HEK293 (cell line): ENCODE results near the gene PTPN11.

ENCODE experiments used
- FEZF1 ChIP-seq: fragments of 450-650 bp; formaldehyde crosslinking; IDR thresholded peaks from 2 replicates; pipeline ENCODE4 v1.5.1; 2016; ENCODE audit warnings: missing biosample characterization, missing genetic modification characterization
- GLIS1 ChIP-seq: fragments of 450-650 bp; formaldehyde crosslinking; IDR thresholded peaks from 2 replicates; pipeline ENCODE4 v1.5.1; 2016; ENCODE audit warnings: missing biosample characterization, missing genetic modification characterization
- GLIS2 ChIP-seq: fragments of 450-650 bp; formaldehyde crosslinking; IDR thresholded peaks from 2 replicates; pipeline ENCODE4 v1.5.1; 2016; ENCODE audit warnings: missing biosample characterization, missing genetic modification characterization
- HOXD13 ChIP-seq: sonication (generic); formaldehyde crosslinking; IDR thresholded peaks from 2 replicates; pipeline ENCODE4 v1.8.0; 2022; ENCODE audit warnings: missing genetic modification reagents, borderline replicate concordance
- PBX3 ChIP-seq: sonication (generic); formaldehyde crosslinking; IDR thresholded peaks from 2 replicates; pipeline ENCODE4 v1.8.1; 2022; ENCODE audit warnings: mild to moderate bottlenecking, moderate library complexity, missing genetic modification reagents
- SCRT1 ChIP-seq: fragments of 450-650 bp; formaldehyde crosslinking; IDR thresholded peaks from 2 replicates; pipeline ENCODE4 v1.5.1; 2016; ENCODE audit warnings: missing biosample characterization, missing genetic modification characterization, borderline replicate concordance
- SP7 ChIP-seq: fragments of 450-650 bp; formaldehyde crosslinking; IDR thresholded peaks from 2 replicates; pipeline ENCODE4 v1.5.1; 2016; ENCODE audit warnings: missing biosample characterization, missing genetic modification characterization
- ZBTB44 ChIP-seq: fragments of 450-650 bp; IDR thresholded peaks from 2 replicates; pipeline ENCODE4 v1.5.1; 2018; ENCODE audit warnings: missing biosample characterization, mild to moderate bottlenecking, missing genetic modification characterization
- ZBTB48 ChIP-seq: fragments of 450-650 bp; formaldehyde crosslinking; IDR thresholded peaks from 2 replicates; pipeline ENCODE4 v1.5.1; 2016; ENCODE audit warnings: missing biosample characterization, missing genetic modification characterization
- ZFHX2 ChIP-seq: fragments of 450-650 bp; formaldehyde crosslinking; conservative IDR thresholded peaks from 2 replicates; pipeline ENCODE4 v1.5.1; 2016; ENCODE audit warnings: missing biosample characterization, missing genetic modification characterization
- ZIC2 ChIP-seq: fragments of 450-650 bp; formaldehyde crosslinking; IDR thresholded peaks from 2 replicates; pipeline ENCODE4 v1.5.1; 2016; ENCODE audit warnings: missing biosample characterization, missing genetic modification characterization
- ZNF214 ChIP-seq: fragments of 450-650 bp; formaldehyde crosslinking; IDR thresholded peaks from 2 replicates; pipeline ENCODE4 v1.5.1; 2017; ENCODE audit warnings: missing biosample characterization, mild to moderate bottlenecking, missing genetic modification characterization, borderline replicate concordance
- ZNF223 ChIP-seq: fragments of 450-650 bp; formaldehyde crosslinking; IDR thresholded peaks from 2 replicates; pipeline ENCODE4 v1.5.1; 2016; ENCODE audit warnings: missing biosample characterization, missing genetic modification characterization
- ZNF24 ChIP-seq: fragments of 450-650 bp; formaldehyde crosslinking; IDR thresholded peaks from 2 replicates; pipeline ENCODE4 v1.5.1; 2016; ENCODE audit warnings: missing biosample characterization, missing genetic modification characterization
- ZNF280D ChIP-seq: fragments of 450-650 bp; formaldehyde crosslinking; IDR thresholded peaks from 2 replicates; pipeline ENCODE4 v1.5.1; 2016; ENCODE audit warnings: missing biosample characterization, missing genetic modification characterization
- ZNF292 ChIP-seq: fragments of 450-650 bp; formaldehyde crosslinking; IDR thresholded peaks from 2 replicates; pipeline ENCODE4 v1.5.1; 2016; ENCODE audit warnings: low read depth, missing biosample characterization, missing genetic modification characterization, borderline replicate concordance
- ZNF335 ChIP-seq: fragments of 450-650 bp; formaldehyde crosslinking; conservative IDR thresholded peaks from 2 replicates; pipeline ENCODE4 v1.5.1; 2016; ENCODE audit warnings: missing biosample characterization, missing genetic modification characterization
- ZNF354C ChIP-seq: fragments of 450-650 bp; formaldehyde crosslinking; IDR thresholded peaks from 2 replicates; pipeline ENCODE4 v1.5.1; 2016; ENCODE audit warnings: missing biosample characterization, missing genetic modification characterization, low read depth, borderline replicate concordance
- ZNF398 ChIP-seq: fragments of 450-650 bp; formaldehyde crosslinking; IDR thresholded peaks from 2 replicates; pipeline ENCODE4 v1.5.1; 2017; ENCODE audit warnings: missing biosample characterization, missing genetic modification characterization
- ZNF514 ChIP-seq: fragments of 450-650 bp; formaldehyde crosslinking; IDR thresholded peaks from 2 replicates; pipeline ENCODE4 v1.5.1; 2016; ENCODE audit warnings: missing biosample characterization, missing genetic modification characterization
- ZNF580 ChIP-seq: fragments of 450-650 bp; formaldehyde crosslinking; IDR thresholded peaks from 2 replicates; pipeline ENCODE4 v1.5.1; 2016; ENCODE audit warnings: missing biosample characterization, missing genetic modification characterization
- ZNF585B ChIP-seq: fragments of 450-650 bp; formaldehyde crosslinking; IDR thresholded peaks from 2 replicates; pipeline ENCODE4 v1.5.1; 2016; ENCODE audit warnings: missing biosample characterization, missing genetic modification characterization
- ZNF623 ChIP-seq: fragments of 450-650 bp; formaldehyde crosslinking; IDR thresholded peaks from 2 replicates; pipeline ENCODE4 v1.5.1; 2016; ENCODE audit warnings: missing biosample characterization, missing genetic modification characterization
- ZNF76 ChIP-seq: fragments of 450-650 bp; formaldehyde crosslinking; IDR thresholded peaks from 2 replicates; pipeline ENCODE4; 2016; ENCODE audit warnings: low read depth, missing biosample characterization, missing genetic modification characterization, borderline replicate concordance
- ZSCAN23 ChIP-seq: fragments of 450-650 bp; formaldehyde crosslinking; IDR thresholded peaks from 2 replicates; pipeline ENCODE4 v1.5.1; 2016; ENCODE audit warnings: missing biosample characterization, missing genetic modification characterization
- TF ChIP-seq, protein P1 (sequence below): fragments of 450-650 bp; formaldehyde crosslinking; IDR thresholded peaks from 2 replicates; pipeline ENCODE4 v1.5.1; 2017; ENCODE audit warnings: missing biosample characterization, missing genetic modification characterization
- TF ChIP-seq, protein P2 (sequence below): fragments of 450-650 bp; formaldehyde crosslinking; IDR thresholded peaks from 2 replicates; pipeline ENCODE4 v1.5.1; 2016; ENCODE audit warnings: missing biosample characterization, missing genetic modification characterization

The PTPN11 gene

DNA sequence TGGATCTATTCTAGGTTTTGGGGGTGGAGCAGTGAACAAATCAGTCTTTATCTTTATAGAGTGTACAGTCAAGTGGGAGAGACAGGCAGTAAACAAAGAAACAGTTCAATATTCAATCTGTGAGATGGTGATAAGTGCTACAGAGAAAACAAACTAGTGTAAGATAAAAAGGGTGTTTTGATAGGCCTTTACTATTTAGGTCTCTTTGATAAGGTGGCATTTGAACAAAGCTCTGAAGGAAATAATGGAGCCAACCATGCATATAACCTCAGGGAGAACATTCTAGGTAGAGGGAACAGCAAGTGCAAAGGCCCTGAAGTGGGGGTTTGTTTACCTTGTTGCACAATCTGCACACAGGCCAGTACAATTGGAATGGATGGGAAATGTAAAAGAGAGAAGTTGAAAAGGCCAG is 47.3 kb downstream of the PTPN11 start (continued):
- no peak for TF ChIP-seq ZNF280D (tag by site-specific recombination)
- TF ChIP-seq SCRT1 (tag by site-specific recombination): no peak
- TF ChIP-seq ZNF335 (tag by site-specific recombination): no peak
- TF ChIP-seq PBX3 (CRISPR knock-in tag): no peak
- TF ChIP-seq ZNF76 (tag by site-specific recombination): no peak
- TF ChIP-seq ZIC2 (tag by site-specific recombination): no peak
- TF ChIP-seq ZBTB44 (tag by site-specific recombination): no peak
- no peak for TF ChIP-seq ZNF585B
- 0 out of 2 replicates have a peak, but pooled peaks have one; percentile 19 for TF ChIP-seq ZNF580 (tag by site-specific recombination)
- no peak for TF ChIP-seq ZNF398
- TF ChIP-seq ZNF514 (tag by site-specific recombination): no peak
- no peak for TF ChIP-seq ZSCAN23 (tag by site-specific recombination)
- TF ChIP-seq ZNF214 (tag by site-specific recombination): no peak
- no peak for TF ChIP-seq ZBTB48
- peak; percentile 74 for TF ChIP-seq ZNF623 (tag by site-specific recombination)
- TF ChIP-seq ZNF354C (tag by site-specific recombination): no peak
- TF ChIP-seq, protein P1, sequence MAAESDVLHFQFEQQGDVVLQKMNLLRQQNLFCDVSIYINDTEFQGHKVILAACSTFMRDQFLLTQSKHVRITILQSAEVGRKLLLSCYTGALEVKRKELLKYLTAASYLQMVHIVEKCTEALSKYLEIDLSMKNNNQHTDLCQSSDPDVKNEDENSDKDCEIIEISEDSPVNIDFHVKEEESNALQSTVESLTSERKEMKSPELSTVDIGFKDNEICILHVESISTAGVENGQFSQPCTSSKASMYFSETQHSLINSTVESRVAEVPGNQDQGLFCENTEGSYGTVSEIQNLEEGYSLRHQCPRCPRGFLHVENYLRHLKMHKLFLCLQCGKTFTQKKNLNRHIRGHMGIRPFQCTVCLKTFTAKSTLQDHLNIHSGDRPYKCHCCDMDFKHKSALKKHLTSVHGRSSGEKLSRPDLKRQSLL: no peak
- TF ChIP-seq HOXD13 (CRISPR knock-in tag): no peak
- TF ChIP-seq FEZF1 (tag by site-specific recombination): peak; percentile 83
- no peak for TF ChIP-seq ZNF24 (tag by site-specific recombination)
- TF ChIP-seq ZFHX2: no peak
- TF ChIP-seq SP7 (tag by site-specific recombination): no peak
- no peak for TF ChIP-seq ZNF223 (tag by site-specific recombination)
- TF ChIP-seq GLIS2 (tag by site-specific recombination): no peak
- TF ChIP-seq ZNF292 (tag by site-specific recombination): no peak
- no peak for TF ChIP-seq GLIS1 (tag by site-specific recombination)
- TF ChIP-seq, protein P2, sequence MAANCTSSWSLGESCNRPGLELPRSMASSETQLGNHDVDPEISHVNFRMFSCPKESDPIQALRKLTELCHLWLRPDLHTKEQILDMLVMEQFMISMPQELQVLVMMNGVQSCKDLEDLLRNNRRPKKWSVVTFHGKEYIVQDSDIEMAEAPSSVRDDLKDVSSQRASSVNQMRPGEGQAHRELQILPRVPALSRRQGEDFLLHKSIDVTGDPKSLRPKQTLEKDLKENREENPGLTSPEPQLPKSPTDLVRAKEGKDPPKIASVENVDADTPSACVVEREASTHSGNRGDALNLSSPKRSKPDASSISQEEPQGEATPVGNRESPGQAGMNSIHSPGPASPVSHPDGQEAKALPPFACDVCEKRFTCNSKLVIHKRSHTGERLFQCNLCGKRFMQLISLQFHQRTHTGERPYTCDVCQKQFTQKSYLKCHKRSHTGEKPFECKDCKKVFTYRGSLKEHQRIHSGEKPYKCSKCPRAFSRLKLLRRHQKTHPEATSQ: no peak
